GM12878 (cell line): ENCODE data around the gene MSH3. TPM values are rescaled to one million over a fixed set of nuclear protein-coding genes. Genes with fewer than 3 reads are reported as not detected.

ENCODE experiments used
- ATAC-seq: fragments of 200-7000 bp; cut with Tn5 transposase; 3 replicates; pipeline ENCODE4 v1.9.1; 2020; ENCODE audit warnings: mild to moderate bottlenecking, moderate library complexity
- BruUV-seq: library from RNA; stranded (reverse); fragments of 400-500 nt; replicated peaks from 2 replicates; lab custom pipeline; 2021; lab: Mats Ljungman, UMichigan
- CTCF ChIA-PET: fragments of 300-600 bp; sonication (Branson Sonifier 250); formaldehyde crosslinking; extraction: SDS; loops from one replicate; lab custom pipeline; 2021; ENCODE audit warnings: inconsistent platforms; lab: Yijun Ruan, JAX
- POLR2A ChIA-PET: fragments of 350-600 bp; formaldehyde crosslinking; extraction: SDS; loops from one replicate; lab custom pipeline; 2021; ENCODE audit warnings: inconsistent platforms; lab: Charles Lee
- RAD21 ChIA-PET: fragments of 300-600 bp; sonication (Branson Sonifier 250); formaldehyde crosslinking; loops from one replicate; lab custom pipeline; 2023; ENCODE audit warnings: antibody characterized with exemption; ENCODE audit not compliant: unreplicated experiment; lab: Charles Lee
- SMC1A ChIA-PET: fragments of 300-600 bp; sonication (Branson Sonifier 250); formaldehyde crosslinking; loops from one replicate; lab custom pipeline; 2023; ENCODE audit not compliant: unreplicated experiment, uncharacterized antibody; lab: Charles Lee
- DNase-seq: peaks from one replicate; pipeline ENCODE4 v3.0.0-alpha.2; 2011; ENCODE audit warnings: low read depth, low spot score
- FAIRE-seq: peaks from 3 replicates; lab custom pipeline; 2011; peaks lifted over from hg19 to GRCh38; lab: Jason Lieb, UNC
- H2AFZ ChIP-seq: 2 replicates; pipeline ENCODE4 v1.6.0; 2011; ENCODE audit warnings: low read depth, low read length, control low read depth; ENCODE audit not compliant: control insufficient read depth
- H3K27ac ChIP-seq: 2 replicates; pipeline ENCODE4 v1.5.1; 2011; ENCODE audit warnings: control low read depth; ENCODE audit not compliant: control insufficient read depth, insufficient read depth
- H3K27me3 ChIP-seq, 2 experiments: replicated peaks in 1 of 2; 2 replicates each; pipeline versions ENCODE4 v1.6.0 to v1.6.1; 2011; ENCODE audit warnings: low read length in 1 of 2; ENCODE audit not compliant: control insufficient read depth in 2 of 2, insufficient read depth in 2 of 2
- H3K36me3 ChIP-seq, 2 experiments: 2 replicates each; pipeline ENCODE4 v1.5.1; 2011; ENCODE audit warnings: low read length in 1 of 2; ENCODE audit not compliant: control insufficient read depth in 2 of 2, insufficient read depth in 2 of 2
- H3K4me1 ChIP-seq: 2 replicates; pipeline ENCODE4 v1.6.1; 2011; ENCODE audit warnings: mild to moderate bottlenecking, low read length, moderate library complexity, mixed read lengths; ENCODE audit not compliant: control insufficient read depth, insufficient read depth
- H3K4me2 ChIP-seq: 2 replicates; pipeline ENCODE4 v1.6.0; 2011; ENCODE audit warnings: control low read depth; ENCODE audit not compliant: control insufficient read depth, insufficient read depth
- H3K4me3 ChIP-seq: fragments of 200-600 bp; sonication (generic); 2 replicates; pipeline ENCODE4 v1.5.1; 2016
- H3K79me2 ChIP-seq: 2 replicates; pipeline ENCODE4 v1.6.0; 2011; ENCODE audit warnings: low read length; ENCODE audit not compliant: control insufficient read depth, insufficient read depth
- H3K9ac ChIP-seq: 2 replicates; pipeline ENCODE4 v1.8.0; 2011; ENCODE audit warnings: low read length, control low read depth, mixed read lengths; ENCODE audit not compliant: control insufficient read depth, insufficient read depth
- H3K9me3 ChIP-seq: replicated peaks from 3 replicates; pipeline ENCODE4 v1.5.1; 2011; ENCODE audit warnings: mild to moderate bottlenecking, low read length; ENCODE audit not compliant: control insufficient read depth, insufficient read depth
- H4K20me1 ChIP-seq: 2 replicates; pipeline ENCODE4 v1.6.0; 2011; ENCODE audit not compliant: control insufficient read depth, insufficient read depth
- ELK1 ChIP-seq: IDR thresholded peaks from 2 replicates; pipeline ENCODE4 v1.6.1; 2012; ENCODE audit warnings: low read depth, low read length, improper control_type of control experiment
- EP300 ChIP-seq, 2 experiments: fragments of 150-350 bp in 1 of 2; IDR thresholded peaks; 2 replicates each; pipeline ENCODE4 v1.6.1; 2011 to 2012; ENCODE audit warnings: low read depth in 2 of 2, low read length in 2 of 2, borderline replicate concordance in 1 of 2, improper control_type of control experiment in 1 of 2, inconsistent platforms in 1 of 2; ENCODE audit not compliant: control insufficient read depth in 1 of 2
- HCFC1 ChIP-seq: fragments of 150-350 bp; IDR thresholded peaks from 2 replicates; pipeline ENCODE4 v1.6.1; 2014; ENCODE audit warnings: low read length
- HDAC2 ChIP-seq: fragments of 200-600 bp; sonication (generic); IDR thresholded peaks from 2 replicates; pipeline ENCODE4 v1.6.1; 2017
- IKZF2 ChIP-seq, 2 experiments: fragments of 450-650 bp; IDR thresholded peaks; 2 replicates each; pipeline ENCODE4 v1.6.1; 2017; ENCODE audit warnings: mild to moderate bottlenecking in 2 of 2, moderate library complexity in 2 of 2
- MAX ChIP-seq: IDR thresholded peaks from 2 replicates; pipeline ENCODE4 v1.6.1; 2012; ENCODE audit warnings: low read depth, low read length, improper control_type of control experiment
- NR2C2 ChIP-seq: IDR thresholded peaks from 2 replicates; pipeline ENCODE4 v1.6.1; 2011; ENCODE audit warnings: borderline replicate concordance, low read depth; ENCODE audit not compliant: control insufficient read depth, insufficient read length
- NRF1 ChIP-seq: conservative IDR thresholded peaks from 2 replicates; pipeline ENCODE4 v1.6.1; 2011; ENCODE audit warnings: mild to moderate bottlenecking, low read depth, low read length, improper control_type of control experiment
- PBX3 ChIP-seq: IDR thresholded peaks from 2 replicates; pipeline ENCODE4 v1.6.1; 2011; ENCODE audit warnings: mild to moderate bottlenecking, low read depth, low read length, moderate library complexity; ENCODE audit not compliant: insufficient replicate concordance
- RAD51 ChIP-seq: fragments of 450-650 bp; IDR thresholded peaks from 2 replicates; pipeline ENCODE4 v1.6.1; 2016; ENCODE audit warnings: moderate library complexity, mild to moderate bottlenecking, inconsistent platforms
- RCOR1 ChIP-seq: conservative IDR thresholded peaks from 2 replicates; pipeline ENCODE4 v1.6.1; 2012; ENCODE audit warnings: low read depth, low read length, improper control_type of control experiment
- SMARCA5 ChIP-seq: fragments of 450-650 bp; IDR thresholded peaks from 2 replicates; pipeline ENCODE4 v1.6.1; 2017; ENCODE audit warnings: mild to moderate bottlenecking
- SMC3 ChIP-seq: IDR thresholded peaks from 2 replicates; pipeline ENCODE4 v1.6.1; 2011; ENCODE audit warnings: low read length, improper control_type of control experiment, borderline replicate concordance
- SREBF1 ChIP-seq: IDR thresholded peaks from 2 replicates; pipeline ENCODE4 v1.6.1; 2012; ENCODE audit warnings: mild to moderate bottlenecking, low read length
- STAT1 ChIP-seq: fragments of 450-650 bp; conservative IDR thresholded peaks from 2 replicates; pipeline ENCODE4 v1.6.1; 2014; ENCODE audit warnings: antibody characterized with exemption, mild to moderate bottlenecking
- USF2 ChIP-seq: IDR thresholded peaks from 2 replicates; pipeline ENCODE4 v1.6.1; 2011; ENCODE audit warnings: low read depth, low read length, improper control_type of control experiment, borderline replicate concordance
- ZBTB4 ChIP-seq: fragments of 450-650 bp; formaldehyde crosslinking; IDR thresholded peaks from 2 replicates; pipeline ENCODE4 v1.4.0; 2022; ENCODE audit warnings: mild to moderate bottlenecking, moderate library complexity
- ZZZ3 ChIP-seq: IDR thresholded peaks from 2 replicates; pipeline ENCODE4 v1.6.1; 2011; ENCODE audit warnings: low read depth; ENCODE audit not compliant: control insufficient read depth, insufficient read length
- in situ Hi-C: fragments of 300-500 bp; cut with MboI; formaldehyde crosslinking; loops from 9 replicates; pipeline ENCODE4 v1.14.3; 2018; ENCODE audit warnings: mixed read lengths
- intact Hi-C: fragments of 100-400 bp; cut with micrococcal nuclease; formaldehyde crosslinking; loops from one replicate; pipeline ENCODE4 v1.14.2; 2022; ENCODE audit not compliant: unreplicated experiment
- polyA plus RNA-seq, 11 experiments: library from polyadenylated mRNA; depleted of rRNA in 4 of 11; unstranded in 6 of 11; stranded (reverse) in 5 of 11; fragments of >200 nt; fragmentation: Nextera tagmentation in 4 of 11; fragmentation: Illumina TruSeq in 1 of 11; extraction: Ambion mirVana in 4 of 11; extraction: Trizol in 1 of 11; gene quantifications; 1 replicate in 1 of 11; 2 replicates in 10 of 11; pipeline versions ENCODE4 v1.2.1 to v1.2.3, GENCODE V29; 2011 to 2016; ENCODE audit warnings: inconsistent platforms in 2 of 11, missing spikeins in 2 of 11, low read depth in 1 of 11
- total RNA-seq, 4 experiments: library from RNA; depleted of rRNA in 3 of 4; stranded (reverse); fragments of >200 nt in 3 of 4; fragmentation: Illumina TruSeq in 1 of 4; extraction: Trizol in 1 of 4; gene quantifications; 2 replicates each; pipeline versions ENCODE4 v1.2.1 to v1.2.3, GENCODE V29; 2013 to 2021

Gene MSH3
- total and polyA plus RNA-seq, 10 of the 15 experiments (the other 5 are each of a cell fraction or from before 2014, with no cell fraction given) = 4.7 to 17.5 (median 12.2) TPM

- Histone ChIP-seq H4K20me1 (no peaks in the 10 kb centered on the region), H3K36me3 (no peaks in the 10 kb centered on the region), H2AFZ (no peak overlapping the region), H3K4me3 (no peak overlapping the region), H3K4me1 (no peaks in the 10 kb centered on the region), H3K79me2 (no peaks in the 10 kb centered on the region), H3K4me2 (no peak overlapping the region), H3K27me3 (no peaks in the 10 kb centered on the region), H3K9me3 (no peaks in the 10 kb centered on the region), H3K9ac (no peak overlapping the region), H3K27ac (no peak overlapping the region)
- ATAC-seq (no peak), DNase-seq (no peak), FAIRE-seq (no peak)
- CTCF ChIA-PET = no interaction called here
- POLR2A ChIA-PET = interaction anchor here (0.6 kb wide), 1 partner anchor 325 kb away, joined by 4 read pairs; no protein-coding TSS in a partner anchor
- SMC1A ChIA-PET = no interaction called here
- BruUV-seq = no TSS peak
- in situ Hi-C loops = no loop called here
- RAD21 ChIA-PET = no interaction called here
- intact Hi-C loops = loop anchor here (10.0 kb wide), 1 partner anchor 279 kb away; no protein-coding TSS in a partner anchor
- no peak for TF ChIP-seq NRF1
- TF ChIP-seq ELK1 = no peak
- TF ChIP-seq IKZF2 (IDR thresholded peaks at IDR 0.05) = no peak
- TF ChIP-seq NR2C2 = no peak
- TF ChIP-seq STAT1 = no peak
- no peak for TF ChIP-seq SREBF1
- no peak for TF ChIP-seq ZBTB4 (CRISPR knock-in tag)
- TF ChIP-seq PBX3 = no peak
- no peak for TF ChIP-seq RAD51
- no peak for TF ChIP-seq SMC3
- TF ChIP-seq SMARCA5 = no peak
- no peak for TF ChIP-seq MAX
- TF ChIP-seq EP300 (IDR thresholded peaks at IDR 0.05; ENCODE audit: borderline replicate concordance in 1 of 2, control insufficient read depth in 1 of 2, low read depth in 2 of 2, low read length in 2 of 2) = no peak
- TF ChIP-seq RCOR1 = no peak
- no peak for TF ChIP-seq HCFC1
- no peak for TF ChIP-seq USF2
- no peak for TF ChIP-seq HDAC2
- no peak for TF ChIP-seq ZZZ3
These were observed 231.0 kb downstream of the MSH3 start for GRCh38 chr5:80885396-80886000.
